GM18873 (cell line): ENCODE results near the gene CAPN10.

ENCODE experiments used
- ATAC-seq: cut with Tn5 transposase; IDR thresholded peaks from one replicate; pipeline ENCODE4 v1.9.1; 2021; ENCODE audit warnings: mild to moderate bottlenecking, moderate library complexity, moderate number of reproducible peaks; ENCODE audit not compliant: unreplicated experiment, low FRiP score

Gene CAPN10

DNA sequence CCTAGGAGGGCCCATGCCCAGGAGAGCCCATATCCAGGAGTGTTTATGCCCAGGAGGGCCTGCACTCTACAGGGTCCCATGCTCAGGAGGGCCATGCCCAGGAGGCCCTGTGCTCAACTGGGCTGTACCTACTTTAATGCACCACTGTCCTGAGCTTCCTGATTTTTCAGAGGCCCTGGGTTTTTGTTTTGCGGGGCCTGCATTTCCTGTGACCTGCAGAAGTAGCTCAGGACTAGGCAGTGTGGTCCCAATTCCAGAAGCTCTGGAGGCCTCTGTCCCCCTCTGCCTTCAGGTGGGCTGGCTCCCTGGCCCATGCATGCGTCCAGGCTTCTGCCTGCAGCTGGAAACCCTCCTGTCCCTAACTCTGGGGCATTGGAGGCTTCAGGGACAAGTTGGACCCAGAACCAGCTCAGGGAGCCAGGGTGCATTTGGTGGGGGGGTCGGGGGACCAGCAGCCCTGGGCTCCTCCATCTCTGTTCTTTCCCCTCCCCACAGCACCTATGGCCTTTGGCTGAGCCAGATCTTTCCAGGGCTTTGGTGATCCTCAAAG is 49.5 kb downstream of the CAPN10 start:
- no peak for ATAC-seq

DNA sequence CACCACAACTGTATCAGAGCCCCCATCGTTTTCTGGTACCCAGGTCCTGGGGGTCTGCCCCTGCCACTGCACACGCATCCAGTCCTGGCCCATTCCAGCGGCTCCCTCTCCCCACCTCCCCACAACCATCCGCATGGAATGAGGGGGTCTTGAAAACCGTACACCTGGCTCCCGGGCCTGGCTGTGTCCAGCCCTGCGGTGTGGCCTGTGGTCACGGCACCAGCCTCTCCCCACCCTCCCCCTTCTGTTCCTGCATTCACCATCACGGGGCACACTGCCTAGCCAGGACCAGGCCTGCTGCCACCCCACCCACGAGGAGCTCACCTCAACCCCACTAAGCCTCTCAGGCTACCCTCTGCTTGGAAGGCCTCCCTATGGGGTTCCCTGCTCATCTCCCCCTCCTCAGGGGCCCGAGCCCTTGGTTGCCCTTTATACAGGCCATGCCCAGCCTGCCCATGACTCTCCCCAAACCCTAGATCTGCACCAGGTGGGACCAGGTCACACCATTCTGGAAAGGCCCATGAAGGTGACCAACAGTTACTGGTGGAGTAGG is 50.1 kb downstream of the CAPN10 start:
- ATAC-seq, result no peak

DNA sequence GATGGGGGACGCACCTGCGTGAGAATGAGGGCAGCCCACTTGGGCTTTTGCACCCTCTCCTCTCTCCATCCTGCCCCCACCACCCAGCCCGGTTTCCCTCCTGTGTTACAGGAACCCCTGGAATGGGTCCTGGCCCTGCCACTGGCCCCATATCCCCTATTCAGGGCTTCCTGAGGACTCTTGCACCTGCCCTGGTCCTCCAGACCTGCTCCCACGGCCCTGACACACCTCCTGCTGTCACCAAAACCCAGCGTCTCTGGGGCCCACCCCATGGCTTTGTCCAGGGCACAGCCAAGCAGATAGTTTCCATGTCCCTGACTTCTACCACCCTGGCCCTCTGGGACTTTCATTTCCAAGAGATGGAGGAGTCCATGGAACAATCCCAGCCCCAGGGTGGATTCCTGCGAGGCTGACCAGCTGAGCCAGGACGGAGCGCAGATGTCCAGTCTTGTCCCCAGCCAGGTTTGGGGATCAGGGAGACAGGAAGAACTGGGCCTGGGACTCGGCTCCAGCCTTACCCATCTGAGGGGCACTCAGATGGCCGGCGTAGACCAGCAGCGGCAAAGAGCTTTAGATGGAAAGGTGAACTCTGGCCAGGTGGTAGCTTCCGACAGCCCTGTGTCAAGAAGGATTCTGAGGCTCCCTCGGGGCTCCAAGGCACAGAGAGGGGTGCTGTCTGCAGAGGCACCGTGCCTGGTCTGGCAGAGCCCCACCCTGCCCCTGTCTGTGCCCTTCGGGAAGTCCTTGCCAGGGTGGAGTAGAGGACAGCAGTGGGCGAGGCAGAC is 50.8 kb downstream of the CAPN10 start:
- ATAC-seq, result no peak

- ATAC-seq, result no peak
Measured at GRCh38 chr2:240637901-240638345, 51.4 kb downstream of the CAPN10 start.

- no peak for ATAC-seq
Measured at GRCh38 chr2:240638512-240639160, 52.1 kb downstream of the CAPN10 start.

- no peak for ATAC-seq
Measured at GRCh38 chr2:240639566-240639965, 53.0 kb downstream of the CAPN10 start.

- no peak for ATAC-seq
Measured at GRCh38 chr2:240640939-240641338, 54.4 kb downstream of the CAPN10 start.

DNA sequence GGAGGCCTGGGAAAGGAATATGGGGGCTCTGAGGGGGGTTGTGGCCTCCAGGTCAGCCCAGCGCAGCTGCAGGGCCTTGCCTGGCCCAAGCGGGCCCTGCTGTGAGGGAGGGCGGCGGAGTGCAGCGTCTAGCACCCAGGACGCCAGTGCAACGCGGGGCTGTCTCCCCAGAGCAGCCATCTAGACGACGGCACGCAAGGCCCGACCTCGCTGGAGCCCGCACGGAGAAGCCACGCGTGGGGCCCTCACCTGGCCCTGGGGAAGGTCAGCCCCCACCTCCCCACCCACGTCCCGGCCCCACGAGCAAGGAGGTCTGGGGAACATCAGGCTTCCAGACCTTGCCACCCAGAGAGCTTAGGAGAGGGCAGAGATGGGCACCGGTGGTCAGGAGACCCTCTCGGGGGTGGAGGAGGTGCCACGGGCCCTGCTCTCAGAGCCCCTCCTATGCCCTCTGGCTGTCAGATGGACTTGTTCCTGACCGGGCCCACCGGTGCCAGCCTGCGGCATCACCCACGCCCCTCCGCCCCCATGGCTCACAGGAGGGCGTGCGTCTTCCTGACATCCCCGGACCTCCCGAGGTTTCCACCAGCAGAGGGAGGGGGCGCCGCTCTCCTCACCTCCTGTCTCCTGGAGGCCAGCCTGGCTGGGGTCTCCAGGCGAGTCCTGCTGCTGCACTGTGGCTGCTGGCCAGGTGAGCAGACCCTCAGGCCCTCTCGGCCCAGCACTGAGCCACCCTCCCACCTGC is 55.7 kb downstream of the CAPN10 start:
- ATAC-seq, result no peak

GRCh38 chr2:240642806-240643092 is 56.2 kb downstream of the CAPN10 start:
- ATAC-seq, result no peak

DNA sequence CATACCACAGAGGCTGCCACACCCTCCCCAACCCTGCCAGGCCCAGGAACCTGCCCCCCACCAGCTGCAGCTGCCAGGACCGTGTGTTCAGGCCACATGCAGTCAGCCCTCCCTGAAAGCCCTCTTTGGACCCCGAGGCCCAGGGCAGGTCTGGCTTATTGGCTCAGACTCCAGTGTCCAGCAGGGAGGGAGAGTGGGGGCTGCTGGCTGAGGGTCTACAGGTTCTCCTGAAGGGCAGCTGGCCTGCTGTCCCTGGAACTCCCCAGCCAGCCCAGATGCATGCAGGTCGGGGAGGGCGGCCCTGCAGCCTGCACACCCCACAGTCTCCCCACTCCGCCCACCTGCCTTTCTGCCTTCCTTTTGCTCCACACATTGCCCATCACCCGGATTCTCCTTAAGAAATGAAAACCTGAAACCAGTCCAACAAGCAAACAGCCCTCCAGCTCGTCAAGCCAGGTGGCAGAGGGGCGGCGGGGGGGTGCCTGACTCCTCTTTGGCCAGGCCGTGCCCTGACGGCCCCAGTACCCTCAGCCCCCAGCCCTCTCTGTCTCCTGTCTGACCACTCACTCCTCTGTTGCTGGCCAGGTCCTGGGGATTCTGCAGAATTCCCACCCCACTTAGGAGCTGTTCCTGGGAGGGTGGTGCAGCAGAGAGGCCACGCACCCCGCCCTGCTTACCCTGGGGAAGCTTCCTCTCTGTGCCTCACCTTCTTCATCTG is 56.7 kb downstream of the CAPN10 start:
- no peak for ATAC-seq

- no peak for ATAC-seq
Measured at GRCh38 chr2:240643811-240644150, 57.2 kb downstream of the CAPN10 start.

GRCh38 chr2:240644171-240644651 is 57.7 kb downstream of the CAPN10 start:
- no peak for ATAC-seq

- ATAC-seq, result no peak
Measured at GRCh38 chr2:240644859-240645301, 58.3 kb downstream of the CAPN10 start.

- no peak for ATAC-seq
Measured at GRCh38 chr2:240645346-240645745, 58.8 kb downstream of the CAPN10 start.

- no peak for ATAC-seq
Measured at GRCh38 chr2:240645801-240646175, 59.3 kb downstream of the CAPN10 start.

GRCh38 chr2:240646176-240646899 is 59.8 kb downstream of the CAPN10 start:
- ATAC-seq, result no peak

DNA sequence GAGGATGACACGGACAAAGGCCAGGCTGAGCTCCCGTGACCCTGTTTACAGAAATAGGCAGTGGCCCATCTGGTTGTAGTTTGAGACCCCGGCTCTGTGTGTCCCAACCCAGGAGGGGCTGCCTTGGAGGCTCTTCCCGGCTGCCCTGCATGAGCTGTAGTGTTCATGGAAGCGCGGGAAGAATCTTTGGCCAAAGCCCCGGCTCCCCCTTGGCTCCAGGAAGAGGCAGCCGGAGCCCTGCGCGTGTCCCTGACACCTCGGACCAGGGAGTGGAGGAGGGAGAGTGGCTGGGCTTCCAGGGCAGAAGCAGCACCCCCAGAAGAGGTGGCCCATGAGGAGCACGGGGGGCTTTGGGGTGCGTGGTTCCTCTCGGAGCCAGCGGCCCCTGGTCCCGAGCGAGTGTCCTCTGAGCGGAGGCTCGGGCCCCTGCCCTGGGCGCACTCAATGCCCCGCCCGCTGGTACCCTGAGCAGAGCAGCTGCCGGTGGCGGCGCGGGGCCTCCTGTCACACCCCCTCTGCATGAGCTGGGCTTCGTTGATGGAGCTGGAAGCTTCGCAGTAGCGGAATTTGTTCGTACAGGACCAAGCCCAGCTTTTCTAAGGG is 60.5 kb downstream of the CAPN10 start:
- ATAC-seq, result no peak

- no peak for ATAC-seq
Measured at GRCh38 chr2:240647503-240648154, 61.1 kb downstream of the CAPN10 start.
